Endothelial cell (in vitro differentiated cells): ENCODE results near the gene PTPA. TPM values are rescaled to one million over a fixed set of nuclear protein-coding genes. Genes with fewer than 3 reads are reported as not detected.

Experiments
- DNase-seq: peaks from one replicate; pipeline ENCODE4 v3.0.0; 2021; ENCODE audit warnings: low spot score
- H3K27ac Mint-ChIP-seq: one replicate; pipeline ENCODE4 v1.8.0; 2021; ENCODE audit warnings: mixed read lengths, inconsistent platforms; ENCODE audit not compliant: unreplicated experiment
- H3K27me3 Mint-ChIP-seq: one replicate; pipeline ENCODE4 v1.8.0; 2021; ENCODE audit warnings: mild to moderate bottlenecking, moderate library complexity, mixed read lengths, inconsistent platforms; ENCODE audit not compliant: unreplicated experiment
- H3K36me3 Mint-ChIP-seq: one replicate; pipeline ENCODE4 v1.8.0; 2021; ENCODE audit warnings: mild to moderate bottlenecking, low read depth, mixed read lengths, inconsistent platforms; ENCODE audit not compliant: unreplicated experiment
- H3K4me1 Mint-ChIP-seq: one replicate; pipeline ENCODE4 v1.8.0; 2021; ENCODE audit warnings: mild to moderate bottlenecking, mixed read lengths, inconsistent platforms; ENCODE audit not compliant: unreplicated experiment
- H3K4me3 Mint-ChIP-seq: one replicate; pipeline ENCODE4 v1.8.0; 2021; ENCODE audit warnings: mild to moderate bottlenecking, mixed read lengths, inconsistent platforms; ENCODE audit not compliant: unreplicated experiment
- H3K9me3 Mint-ChIP-seq: one replicate; pipeline ENCODE4 v1.8.0; 2021; ENCODE audit warnings: mixed read lengths, inconsistent platforms; ENCODE audit not compliant: unreplicated experiment
- long read RNA-seq: library from polyadenylated mRNA; unstranded; transcript quantifications from one replicate; pipeline ENCODE4 v2.0.0, GENCODE V29; 2020; ENCODE audit not compliant: unreplicated experiment
- total RNA-seq: library from RNA; stranded (reverse); fragmentation: NEBNext Ultra II Directional; extraction: Animal tissue kit (Norgen Biotek cat#: 25700); gene quantifications from one replicate; pipeline ENCODE4 v1.2.1, GENCODE V29; 2021; ENCODE audit not compliant: unreplicated experiment
- TF ChIP-seq, protein P1 (sequence below): fragments of 200-600 bp; sonication (generic); IDR thresholded peaks from one replicate; pipeline ENCODE4 v1.5.0; 2021; ENCODE audit warnings: antibody characterized with exemption; ENCODE audit not compliant: unreplicated experiment

The PTPA gene
- 120 TPM for total RNA-seq
- long read RNA-seq, partial matches to known transcripts = 1 of 16 reads
- long read RNA-seq, other reads (novel, unspliced or antisense) = 3 of 16 reads

DNA sequence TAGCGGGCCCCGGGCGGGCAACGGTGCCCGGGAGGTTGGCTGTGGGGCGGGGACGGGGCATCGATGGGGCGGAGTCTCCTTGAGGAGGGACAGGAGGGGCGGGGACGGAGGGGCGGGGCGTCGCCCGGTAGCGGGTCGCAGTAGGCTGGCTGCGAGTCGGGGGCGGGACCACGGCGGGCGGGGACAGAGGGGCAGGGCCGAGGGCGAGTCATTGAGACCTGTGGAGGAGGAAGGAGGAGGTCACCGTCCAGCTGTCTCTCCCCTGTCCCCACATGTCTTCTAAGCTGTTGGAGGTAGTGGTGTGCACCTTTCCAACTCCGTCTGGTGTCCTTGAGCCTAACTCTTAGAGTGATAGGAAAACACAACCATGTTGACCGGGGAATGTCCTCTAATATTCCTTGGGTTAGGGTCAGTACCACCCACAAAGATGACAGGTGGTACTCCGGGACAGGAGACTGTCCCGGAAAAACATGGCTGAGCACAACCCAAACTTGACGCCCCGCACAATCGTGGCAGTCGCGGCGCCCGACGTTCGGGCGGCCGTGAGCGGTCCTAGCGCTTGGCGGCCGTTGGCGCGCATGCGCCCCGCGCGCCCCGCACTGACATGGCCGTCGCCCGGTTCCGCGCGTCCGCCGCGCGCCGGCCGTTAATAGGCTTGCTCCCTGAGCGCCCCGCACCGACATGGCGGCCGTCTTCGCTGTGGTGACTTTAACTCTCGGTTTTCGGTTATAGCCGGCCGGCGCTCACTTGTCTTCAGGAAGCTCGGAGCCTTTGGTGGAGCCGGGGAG lies at the start of gene PTPA, which contains the start of gene CRAT:
TSS of gene PTPA (plus strand) at position 676 of the 788 bp plus-strand sequence. CDS start 186 bp downstream, outside the sequence.
TSS of gene CRAT (minus strand) at position 54 of the 788 bp plus-strand sequence. CDS start 284 bp downstream, outside the sequence.
- no peaks in the 10 kb centered on the region for H3K9me3 Mint-ChIP-seq
- TF ChIP-seq, protein P1, sequence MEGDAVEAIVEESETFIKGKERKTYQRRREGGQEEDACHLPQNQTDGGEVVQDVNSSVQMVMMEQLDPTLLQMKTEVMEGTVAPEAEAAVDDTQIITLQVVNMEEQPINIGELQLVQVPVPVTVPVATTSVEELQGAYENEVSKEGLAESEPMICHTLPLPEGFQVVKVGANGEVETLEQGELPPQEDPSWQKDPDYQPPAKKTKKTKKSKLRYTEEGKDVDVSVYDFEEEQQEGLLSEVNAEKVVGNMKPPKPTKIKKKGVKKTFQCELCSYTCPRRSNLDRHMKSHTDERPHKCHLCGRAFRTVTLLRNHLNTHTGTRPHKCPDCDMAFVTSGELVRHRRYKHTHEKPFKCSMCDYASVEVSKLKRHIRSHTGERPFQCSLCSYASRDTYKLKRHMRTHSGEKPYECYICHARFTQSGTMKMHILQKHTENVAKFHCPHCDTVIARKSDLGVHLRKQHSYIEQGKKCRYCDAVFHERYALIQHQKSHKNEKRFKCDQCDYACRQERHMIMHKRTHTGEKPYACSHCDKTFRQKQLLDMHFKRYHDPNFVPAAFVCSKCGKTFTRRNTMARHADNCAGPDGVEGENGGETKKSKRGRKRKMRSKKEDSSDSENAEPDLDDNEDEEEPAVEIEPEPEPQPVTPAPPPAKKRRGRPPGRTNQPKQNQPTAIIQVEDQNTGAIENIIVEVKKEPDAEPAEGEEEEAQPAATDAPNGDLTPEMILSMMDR = no peak
- H3K4me3 Mint-ChIP-seq = peak within 1 kb of the TSS; percentile 97
- H3K27ac Mint-ChIP-seq = peak within 1 kb of the TSS; percentile 86
- no peaks in the 10 kb centered on the region for H3K36me3 Mint-ChIP-seq
- peaks cover 13% of the 10 kb centered on the region for H3K27me3 Mint-ChIP-seq
- H3K4me1 Mint-ChIP-seq = peaks cover 18% of the 10 kb centered on the region
- peak; percentile 92 for DNase-seq

DNA sequence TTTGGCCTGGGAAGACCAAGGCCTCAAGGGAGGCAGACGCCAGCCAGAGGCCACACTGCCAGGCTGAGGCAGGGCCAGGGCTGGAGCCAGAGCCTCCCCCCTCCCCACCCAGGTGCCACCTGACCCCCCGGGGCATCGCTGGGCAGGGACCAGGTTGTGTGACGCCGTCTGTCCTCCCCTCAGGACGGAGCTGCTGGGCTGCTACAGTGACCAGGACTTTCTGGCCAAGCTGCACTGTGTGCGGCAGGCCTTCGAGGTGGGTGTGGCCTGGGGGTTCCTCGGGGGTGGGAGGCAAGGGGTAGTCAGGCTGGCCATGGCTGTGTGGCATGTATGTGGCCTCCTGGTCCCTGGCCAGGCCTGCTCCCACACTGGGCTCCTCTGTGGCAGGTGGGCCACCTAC lies 48.2 kb upstream of the PTPA start:
- no peak overlapping the region for H3K4me3 Mint-ChIP-seq
- no peak overlapping the region for H3K27ac Mint-ChIP-seq
- H3K27me3 Mint-ChIP-seq = peaks cover 2% of the 10 kb centered on the region
- peaks cover 17% of the 10 kb centered on the region for H3K36me3 Mint-ChIP-seq
- TF ChIP-seq, protein P1 = no peak
- no peak for DNase-seq
- no peaks in the 10 kb centered on the region for H3K9me3 Mint-ChIP-seq
- H3K4me1 Mint-ChIP-seq = no peaks in the 10 kb centered on the region

DNA sequence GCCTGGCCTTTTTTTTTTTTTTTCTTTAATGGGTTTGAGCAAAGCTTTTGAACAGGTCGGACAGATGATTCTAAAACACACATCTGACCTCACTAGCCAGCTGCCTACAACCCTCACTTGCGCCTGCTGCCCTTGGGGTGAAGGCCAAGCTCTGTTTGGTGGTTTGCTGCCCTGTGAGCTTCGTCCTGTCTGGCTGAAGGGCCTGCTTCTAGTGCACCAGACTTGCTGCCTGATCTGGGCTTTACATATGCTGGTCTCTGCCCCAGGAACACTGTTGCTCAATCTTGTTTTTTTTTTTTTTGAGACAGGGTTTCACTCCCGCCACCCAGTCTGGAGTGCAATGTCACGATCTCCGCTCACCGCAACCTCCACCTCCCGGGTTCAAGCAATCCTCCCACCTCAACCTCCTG lies 46.7 kb upstream of the PTPA start:
- TF ChIP-seq, protein P1 = no peak
- Mint-ChIP-seq H3K27me3 (peaks cover 5% of the 10 kb centered on the region), H3K9me3 (no peaks in the 10 kb centered on the region), H3K4me3 (peak overlapping the region; percentile 47), H3K4me1 (no peaks in the 10 kb centered on the region), H3K36me3 (peaks cover 25% of the 10 kb centered on the region), H3K27ac (no peak overlapping the region)
- no peak for DNase-seq

DNA sequence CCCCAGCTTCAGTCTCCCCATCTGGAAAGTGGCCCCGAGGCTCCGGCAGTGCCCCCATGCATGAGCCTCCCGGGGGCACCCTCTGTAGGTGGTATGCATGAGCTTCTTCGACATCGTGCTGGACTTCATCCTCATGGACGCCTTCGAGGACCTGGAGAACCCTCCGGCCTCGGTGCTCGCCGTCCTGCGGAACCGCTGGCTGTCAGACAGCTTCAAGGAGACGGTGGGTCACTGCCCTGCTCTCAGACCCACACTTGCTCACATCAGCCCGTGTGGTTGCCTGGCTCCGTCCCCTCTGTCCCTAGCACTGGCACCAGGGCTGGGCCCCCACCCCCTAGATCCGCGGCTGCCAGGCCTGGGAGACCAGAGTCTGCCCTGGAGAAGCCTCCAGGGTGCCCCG lies 43.1 kb upstream of the PTPA start:
- no peaks in the 10 kb centered on the region for H3K9me3 Mint-ChIP-seq
- no peak for DNase-seq
- H3K27me3 Mint-ChIP-seq = peaks cover 5% of the 10 kb centered on the region
- no peak overlapping the region for H3K27ac Mint-ChIP-seq
- H3K36me3 Mint-ChIP-seq = peaks cover 20% of the 10 kb centered on the region
- H3K4me1 Mint-ChIP-seq = peaks cover 6% of the 10 kb centered on the region
- TF ChIP-seq, protein P1 = no peak
- H3K4me3 Mint-ChIP-seq = peak overlapping the region; percentile 32
